ENCODE data around the gene CAMKK2. TPM values are rescaled to one million over a fixed set of nuclear protein-coding genes. Genes with fewer than 3 reads are reported as not detected.

The CAMKK2 gene
- total RNA-seq, result 10 to 100 TPM; 26.0 to 40.3 (median 30.3) TPM

DNA sequence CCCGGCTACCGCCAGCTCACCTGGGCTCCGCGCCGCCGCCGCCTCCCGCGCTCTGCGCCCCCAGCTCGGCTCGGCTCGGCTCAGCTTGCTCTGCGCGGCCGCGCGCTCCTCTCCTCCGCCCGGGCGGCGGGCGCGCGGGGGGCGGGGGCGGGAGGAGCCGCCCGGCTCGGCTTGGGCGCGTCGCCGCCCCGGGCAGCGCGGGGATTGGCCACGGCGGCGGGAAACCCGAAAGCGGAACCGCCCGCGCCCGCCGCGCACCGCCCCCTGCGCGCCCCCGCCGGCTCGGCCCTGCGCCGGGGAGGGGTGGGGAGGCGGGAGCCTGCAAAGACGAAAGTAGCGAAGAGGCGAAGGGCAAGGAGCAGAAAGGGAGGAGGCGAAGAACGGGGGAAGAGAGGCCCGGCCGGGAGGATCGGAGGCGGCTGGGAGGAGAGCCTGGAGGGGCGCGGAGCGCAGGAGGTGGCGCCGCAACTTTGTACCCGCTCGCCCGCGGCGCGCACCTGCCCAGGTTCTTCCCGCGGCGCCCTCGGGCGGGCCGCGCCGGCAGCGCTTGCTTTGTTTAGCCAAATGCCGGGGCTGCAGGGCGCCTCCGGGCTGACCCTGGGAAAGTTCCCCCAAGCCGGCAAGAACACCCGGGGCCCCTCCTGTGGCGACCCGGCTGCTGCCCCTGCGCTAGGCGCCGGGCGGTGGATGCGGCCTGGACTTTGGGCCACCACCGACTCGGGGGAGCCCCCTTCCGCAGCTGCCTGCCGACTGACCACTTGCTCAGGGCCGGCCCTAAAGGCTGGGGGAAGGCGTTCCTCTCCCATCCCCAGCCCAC lies at the start of gene CAMKK2:
CAMKK2 (minus strand) TSS at position 92 of the 817 bp plus-strand sequence. CDS start 22,183 bp downstream, outside the sequence.
- Histone ChIP-seq H3K4me3 (peak within 1 kb of the TSS; percentile 89 to 100), H3K9me3 (no peaks in the 10 kb centered on the region), H3K27me3 (no peaks in the 10 kb centered on the region), H3K27ac (peak within 1 kb of the TSS; percentile 48 to 91 (median 88)), H3K4me1 (peaks cover 0 to 39% (median 16%) of the 10 kb centered on the region in 3 donors), H3K36me3 (peaks cover 0 to 11% of the 10 kb centered on the region in 2 donors)
- WGBS, 2 donors (ENCODE audit: low coverage in 1 of 2), result 0 to 7% methylated on average over 2 to 3 of the region's 104 CpGs
- TF ChIP-seq, protein P1, sequence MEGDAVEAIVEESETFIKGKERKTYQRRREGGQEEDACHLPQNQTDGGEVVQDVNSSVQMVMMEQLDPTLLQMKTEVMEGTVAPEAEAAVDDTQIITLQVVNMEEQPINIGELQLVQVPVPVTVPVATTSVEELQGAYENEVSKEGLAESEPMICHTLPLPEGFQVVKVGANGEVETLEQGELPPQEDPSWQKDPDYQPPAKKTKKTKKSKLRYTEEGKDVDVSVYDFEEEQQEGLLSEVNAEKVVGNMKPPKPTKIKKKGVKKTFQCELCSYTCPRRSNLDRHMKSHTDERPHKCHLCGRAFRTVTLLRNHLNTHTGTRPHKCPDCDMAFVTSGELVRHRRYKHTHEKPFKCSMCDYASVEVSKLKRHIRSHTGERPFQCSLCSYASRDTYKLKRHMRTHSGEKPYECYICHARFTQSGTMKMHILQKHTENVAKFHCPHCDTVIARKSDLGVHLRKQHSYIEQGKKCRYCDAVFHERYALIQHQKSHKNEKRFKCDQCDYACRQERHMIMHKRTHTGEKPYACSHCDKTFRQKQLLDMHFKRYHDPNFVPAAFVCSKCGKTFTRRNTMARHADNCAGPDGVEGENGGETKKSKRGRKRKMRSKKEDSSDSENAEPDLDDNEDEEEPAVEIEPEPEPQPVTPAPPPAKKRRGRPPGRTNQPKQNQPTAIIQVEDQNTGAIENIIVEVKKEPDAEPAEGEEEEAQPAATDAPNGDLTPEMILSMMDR (IDR thresholded peaks at IDR 0.05), result peak in 2 of 4 experiments; percentile 15 to 53
- no peak for TF ChIP-seq EP300 (IDR thresholded peaks at IDR 0.05)
- TF ChIP-seq POLR2A (IDR thresholded peaks at IDR 0.05), result peak; percentile 26 to 41
- peak; percentile 35 for TF ChIP-seq POLR2AphosphoS5 (IDR thresholded peaks at IDR 0.05)
- peak; percentile 97 for ATAC-seq

GRCh38 chr12:121345151-121345815 lies 48.8 kb upstream of the CAMKK2 start:
- TF ChIP-seq EP300 (IDR thresholded peaks at IDR 0.05) (no peak), POLR2AphosphoS5 (IDR thresholded peaks at IDR 0.05) (no peak), POLR2A (IDR thresholded peaks at IDR 0.05) (no peak)
- TF ChIP-seq, protein P1 (IDR thresholded peaks at IDR 0.05), result no peak
- H3K4me1 ChIP-seq, result peaks cover 0 to 13% (median 0%) of the 10 kb centered on the region in 3 donors
- no peaks in the 10 kb centered on the region for H3K27me3 ChIP-seq
- WGBS, 2 donors (ENCODE audit: low coverage in 1 of 2), result 40 to 81% methylated on average over 1 to 4 of the region's 4 CpGs
- H3K4me3 ChIP-seq, result no peak overlapping the region
- no peak overlapping the region for H3K27ac ChIP-seq
- ATAC-seq, result no peak
- H3K36me3 ChIP-seq, result peaks cover 0 to 69% of the 10 kb centered on the region in 2 donors
- H3K9me3 ChIP-seq, result no peaks in the 10 kb centered on the region

GRCh38 chr12:121344506-121344905 lies 48.0 kb upstream of the CAMKK2 start:
- no peaks in the 10 kb centered on the region for H3K9me3 ChIP-seq
- peaks cover 0 to 75% of the 10 kb centered on the region in 2 donors for H3K36me3 ChIP-seq
- no peak overlapping the region for H3K27ac ChIP-seq
- 91 to 100% methylated on average over 2 to 3 of the region's 3 CpGs for WGBS, 2 donors (ENCODE audit: low coverage in 1 of 2)
- ATAC-seq, result no peak
- no peak overlapping the region for H3K4me3 ChIP-seq
- H3K4me1 ChIP-seq, result peaks cover 0 to 6% (median 0%) of the 10 kb centered on the region in 3 donors
- H3K27me3 ChIP-seq, result no peaks in the 10 kb centered on the region
- TF ChIP-seq, protein P1 (IDR thresholded peaks at IDR 0.05), result no peak
- TF ChIP-seq POLR2A (IDR thresholded peaks at IDR 0.05), result no peak
- no peak for TF ChIP-seq POLR2AphosphoS5 (IDR thresholded peaks at IDR 0.05)
- no peak for TF ChIP-seq EP300 (IDR thresholded peaks at IDR 0.05)

DNA sequence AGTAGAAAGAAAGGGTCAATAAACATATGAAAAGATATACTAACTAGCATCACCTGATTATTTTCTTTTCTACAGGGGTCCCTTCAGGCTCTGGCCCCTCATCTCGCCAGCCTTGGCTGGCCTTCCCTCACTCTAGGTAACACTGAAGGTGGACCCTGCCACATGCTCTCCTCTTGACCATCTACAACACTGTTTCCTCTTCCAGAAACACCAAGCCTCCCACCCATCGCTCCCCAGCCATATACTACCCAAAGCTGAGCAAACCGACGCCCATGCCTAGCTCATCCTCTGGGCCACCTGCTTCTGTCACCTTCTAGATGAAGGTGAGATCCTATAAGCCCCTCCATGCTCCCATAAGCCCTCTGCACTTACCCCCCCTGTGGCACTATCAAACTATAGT lies 40.9 kb upstream of the CAMKK2 start:
- ATAC-seq, result no peak
- Histone ChIP-seq H3K27ac (no peak overlapping the region), H3K9me3 (no peaks in the 10 kb centered on the region), H3K27me3 (no peaks in the 10 kb centered on the region), H3K36me3 (peaks cover 0 to 90% of the 10 kb centered on the region in 2 donors), H3K4me3 (no peak overlapping the region), H3K4me1 (peaks cover 0 to 5% (median 0%) of the 10 kb centered on the region in 3 donors)
- TF ChIP-seq POLR2AphosphoS5 (IDR thresholded peaks at IDR 0.05) (no peak), EP300 (IDR thresholded peaks at IDR 0.05) (no peak), POLR2A (IDR thresholded peaks at IDR 0.05) (no peak)
- TF ChIP-seq, protein P1 (IDR thresholded peaks at IDR 0.05), result no peak
- WGBS, 2 donors (ENCODE audit: low coverage in 1 of 2), result 96 to 97% methylated on average over 4 of the region's 4 CpGs
